Mammary epithelial cell (primary cell): Measurements from ENCODE around the gene HBM.

Experiments
- CTCF ChIP-seq, 2 donors: IDR thresholded peaks in 1 of 2; conservative IDR thresholded peaks in 1 of 2; 2 replicates each; pipeline ENCODE4 v1.5.1; 2011 to 2012; ENCODE audit warnings: inconsistent platforms in 2 of 2, low read length in 2 of 2, mild to moderate bottlenecking in 2 of 2, control low read depth in 1 of 2, low read depth in 1 of 2; ENCODE audit not compliant: insufficient read depth in 1 of 2; ENCODE audit errors: extremely low read depth in 1 of 2
- EZH2 ChIP-seq: IDR thresholded peaks from 2 replicates; pipeline ENCODE4 v1.6.1; 2012; ENCODE audit warnings: low read length, inconsistent platforms, borderline replicate concordance

- TF ChIP-seq EZH2 (no peak), CTCF (conservative IDR thresholded peaks at IDR 0.05 in 1 of 2, IDR thresholded peaks at IDR 0.05 in 1 of 2; ENCODE audit: extremely low read depth in 1 of 2, insufficient read depth in 1 of 2, low read depth in 1 of 2, low read length in 2 of 2) (no peak)
Measured at GRCh38 chr16:129075-129474, 36.7 kb upstream of the HBM start.
